GM12878 (cell line): Measurements from ENCODE around the gene ABHD17A. TPM values are rescaled to one million over a fixed set of nuclear protein-coding genes. Genes with fewer than 3 reads are reported as not detected.

ENCODE experiments used
- ATF7 ChIP-seq: fragments of 450-650 bp; IDR thresholded peaks from 2 replicates; pipeline ENCODE4 v1.6.1; 2016; ENCODE audit warnings: low read depth, mild to moderate bottlenecking
- BRCA1 ChIP-seq: IDR thresholded peaks from 2 replicates; pipeline ENCODE4 v1.6.1; 2011; ENCODE audit warnings: low read depth, low read length, improper control_type of control experiment
- CREM ChIP-seq: IDR thresholded peaks from 2 replicates; pipeline ENCODE4 v1.6.1; 2014; ENCODE audit warnings: antibody characterized with exemption, low read depth
- FOXK2 ChIP-seq: fragments of 450-650 bp; IDR thresholded peaks from 2 replicates; pipeline ENCODE4 v1.6.1; 2017; ENCODE audit warnings: mild to moderate bottlenecking, moderate library complexity
- GATAD2B ChIP-seq: fragments of 450-650 bp; conservative IDR thresholded peaks from 2 replicates; pipeline ENCODE4 v1.6.1; 2017; ENCODE audit warnings: low read depth, mild to moderate bottlenecking, moderate library complexity
- HCFC1 ChIP-seq: fragments of 150-350 bp; IDR thresholded peaks from 2 replicates; pipeline ENCODE4 v1.6.1; 2014; ENCODE audit warnings: low read length
- LARP7 ChIP-seq: fragments of 450-650 bp; IDR thresholded peaks from 2 replicates; pipeline ENCODE4 v1.6.1; 2017; ENCODE audit warnings: mild to moderate bottlenecking
- NBN ChIP-seq: fragments of 450-650 bp; IDR thresholded peaks from 2 replicates; pipeline ENCODE4 v1.6.1; 2016
- NFIC ChIP-seq: IDR thresholded peaks from 2 replicates; pipeline ENCODE4 v1.6.1; 2012; ENCODE audit warnings: low read depth, mild to moderate bottlenecking, inconsistent platforms, low read length, moderate library complexity
- PAX5 ChIP-seq: IDR thresholded peaks from 2 replicates; pipeline ENCODE4 v1.6.1; 2011; ENCODE audit warnings: low read depth, low read length, borderline replicate concordance
- PAX8 ChIP-seq: fragments of 450-650 bp; IDR thresholded peaks from 2 replicates; pipeline ENCODE4 v1.6.1; 2017; ENCODE audit warnings: mild to moderate bottlenecking, moderate library complexity
- PML ChIP-seq: IDR thresholded peaks from 2 replicates; pipeline ENCODE4 v1.6.1; 2012; ENCODE audit warnings: low read length, inconsistent platforms
- POLR2AphosphoS2 ChIP-seq: IDR thresholded peaks from 2 replicates; pipeline ENCODE4 v1.6.1; 2011; ENCODE audit warnings: low read depth, mild to moderate bottlenecking, low read length, improper control_type of control experiment, moderate library complexity
- RCOR1 ChIP-seq: conservative IDR thresholded peaks from 2 replicates; pipeline ENCODE4 v1.6.1; 2012; ENCODE audit warnings: low read depth, low read length, improper control_type of control experiment
- SIN3A ChIP-seq: IDR thresholded peaks from 2 replicates; pipeline ENCODE4 v1.6.1; 2012; ENCODE audit warnings: low read depth, low read length, improper control_type of control experiment
- SMARCA5 ChIP-seq: fragments of 450-650 bp; IDR thresholded peaks from 2 replicates; pipeline ENCODE4 v1.6.1; 2017; ENCODE audit warnings: mild to moderate bottlenecking
- SMC3 ChIP-seq: IDR thresholded peaks from 2 replicates; pipeline ENCODE4 v1.6.1; 2011; ENCODE audit warnings: low read length, improper control_type of control experiment, borderline replicate concordance
- SUZ12 ChIP-seq: fragments of 200-600 bp; sonication (generic); IDR thresholded peaks from one replicate; pipeline ENCODE4 v1.6.1; 2018; ENCODE audit warnings: antibody characterized with exemption, mild to moderate bottlenecking; ENCODE audit not compliant: unreplicated experiment
- polyA plus RNA-seq, 11 experiments: library from polyadenylated mRNA; depleted of rRNA in 4 of 11; unstranded in 6 of 11; stranded (reverse) in 5 of 11; fragments of >200 nt; fragmentation: Nextera tagmentation in 4 of 11; fragmentation: Illumina TruSeq in 1 of 11; extraction: Ambion mirVana in 4 of 11; extraction: Trizol in 1 of 11; gene quantifications; 1 replicate in 1 of 11; 2 replicates in 10 of 11; pipeline versions ENCODE4 v1.2.1 to v1.2.3, GENCODE V29; 2011 to 2016; ENCODE audit warnings: inconsistent platforms in 2 of 11, missing spikeins in 2 of 11, low read depth in 1 of 11
- total RNA-seq, 4 experiments: library from RNA; depleted of rRNA in 3 of 4; stranded (reverse); fragments of >200 nt in 3 of 4; fragmentation: Illumina TruSeq in 1 of 4; extraction: Trizol in 1 of 4; gene quantifications; 2 replicates each; pipeline versions ENCODE4 v1.2.1 to v1.2.3, GENCODE V29; 2013 to 2021
- TF ChIP-seq, protein P1 (sequence below): fragments of 450-650 bp; IDR thresholded peaks from 2 replicates; pipeline ENCODE4 v1.6.1; 2018; ENCODE audit warnings: borderline replicate concordance, mild to moderate bottlenecking; ENCODE audit not compliant: partially characterized antibody
- TF ChIP-seq, protein P2 (sequence below): IDR thresholded peaks from 2 replicates; pipeline ENCODE4 v1.6.1; 2012; ENCODE audit warnings: low read depth, low read length, improper control_type of control experiment
- TF ChIP-seq, protein P3 (sequence below): IDR thresholded peaks from 2 replicates; pipeline ENCODE4 v1.6.1; 2012; ENCODE audit warnings: low read depth, low read length, improper control_type of control experiment
- TF ChIP-seq, protein P4 (sequence below): fragments of 450-650 bp; formaldehyde crosslinking; IDR thresholded peaks from 2 replicates; pipeline ENCODE4 v1.4.0; 2020; ENCODE audit warnings: mild to moderate bottlenecking, moderate library complexity
- TF ChIP-seq, protein P5 (sequence below): fragments of 450-650 bp; IDR thresholded peaks from 2 replicates; pipeline ENCODE4 v1.6.1; 2016; ENCODE audit warnings: mild to moderate bottlenecking

ABHD17A gene
- total and polyA plus RNA-seq, 10 of the 15 experiments (the other 5 are each of a cell fraction or from before 2014, with no cell fraction given): 0.13 to 126 (median 28.8) TPM; not detected in 1

DNA sequence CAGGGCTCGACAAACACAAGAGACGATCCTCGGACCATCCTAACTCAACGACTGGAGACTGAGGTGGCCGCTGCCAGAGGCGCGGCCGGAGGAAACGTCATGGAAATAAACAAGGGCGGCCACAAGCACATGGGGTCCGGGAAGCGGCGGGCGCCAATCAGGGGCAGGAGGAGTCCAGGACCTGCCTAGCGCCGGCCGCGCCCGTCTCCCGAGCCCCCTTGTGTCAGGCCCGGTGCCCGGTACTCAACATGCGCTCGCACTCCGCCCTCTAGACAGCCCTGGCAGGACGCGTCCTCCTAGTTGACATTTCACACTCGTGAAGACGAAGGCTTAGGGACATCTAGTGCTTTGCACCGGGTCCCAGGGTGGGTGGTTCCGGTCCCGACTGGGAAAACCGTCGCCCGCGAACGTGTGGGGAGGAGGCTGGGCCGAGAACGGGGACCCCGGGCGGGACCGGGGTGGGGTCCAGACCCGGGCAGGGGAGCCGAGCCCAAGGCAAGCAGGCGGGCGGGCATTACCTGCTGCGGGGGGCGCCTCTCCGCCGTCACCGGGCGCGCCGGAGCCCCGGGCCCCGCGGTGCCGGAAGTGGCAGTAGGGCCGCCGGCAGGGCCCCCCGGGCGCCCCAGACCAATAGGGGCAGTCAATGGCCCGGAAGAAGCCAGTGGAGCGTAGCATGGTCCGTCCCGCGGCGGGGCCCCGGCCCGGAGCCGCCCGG is 37.5 kb downstream of the ABHD17A start (continued):
- TF ChIP-seq, protein P1, sequence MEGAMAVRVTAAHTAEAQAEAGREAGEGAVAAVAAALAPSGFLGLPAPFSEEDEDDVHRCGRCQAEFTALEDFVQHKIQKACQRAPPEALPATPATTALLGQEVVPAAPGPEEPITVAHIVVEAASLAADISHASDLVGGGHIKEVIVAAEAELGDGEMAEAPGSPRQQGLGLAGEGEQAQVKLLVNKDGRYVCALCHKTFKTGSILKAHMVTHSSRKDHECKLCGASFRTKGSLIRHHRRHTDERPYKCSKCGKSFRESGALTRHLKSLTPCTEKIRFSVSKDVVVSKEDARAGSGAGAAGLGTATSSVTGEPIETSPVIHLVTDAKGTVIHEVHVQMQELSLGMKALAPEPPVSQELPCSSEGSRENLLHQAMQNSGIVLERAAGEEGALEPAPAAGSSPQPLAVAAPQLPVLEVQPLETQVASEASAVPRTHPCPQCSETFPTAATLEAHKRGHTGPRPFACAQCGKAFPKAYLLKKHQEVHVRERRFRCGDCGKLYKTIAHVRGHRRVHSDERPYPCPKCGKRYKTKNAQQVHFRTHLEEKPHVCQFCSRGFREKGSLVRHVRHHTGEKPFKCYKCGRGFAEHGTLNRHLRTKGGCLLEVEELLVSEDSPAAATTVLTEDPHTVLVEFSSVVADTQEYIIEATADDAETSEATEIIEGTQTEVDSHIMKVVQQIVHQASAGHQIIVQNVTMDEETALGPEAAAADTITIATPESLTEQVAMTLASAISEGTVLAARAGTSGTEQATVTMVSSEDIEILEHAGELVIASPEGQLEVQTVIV: no peak
- TF ChIP-seq RCOR1 (no peak), NFIC (no peak), GATAD2B (peak; percentile 71; the same call in 1 of the 2 replicates), HCFC1 (no peak), POLR2AphosphoS2 (no peak), SMC3 (no peak), FOXK2 (peak; percentile 53; the same call in 1 of the 2 replicates), CREM (no peak), PML (no peak), PAX5 (no peak), SIN3A (0 out of 2 replicates have a peak, but pooled peaks have one; percentile 43), NBN (no peak), PAX8 (no peak), LARP7 (no peak), SUZ12 (no peak), BRCA1 (no peak), ATF7 (no peak), SMARCA5 (0 out of 2 replicates have a peak, but pooled peaks have one; percentile 37)
- TF ChIP-seq, protein P2, sequence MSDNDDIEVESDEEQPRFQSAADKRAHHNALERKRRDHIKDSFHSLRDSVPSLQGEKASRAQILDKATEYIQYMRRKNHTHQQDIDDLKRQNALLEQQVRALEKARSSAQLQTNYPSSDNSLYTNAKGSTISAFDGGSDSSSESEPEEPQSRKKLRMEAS: no peak
- TF ChIP-seq, protein P3, sequence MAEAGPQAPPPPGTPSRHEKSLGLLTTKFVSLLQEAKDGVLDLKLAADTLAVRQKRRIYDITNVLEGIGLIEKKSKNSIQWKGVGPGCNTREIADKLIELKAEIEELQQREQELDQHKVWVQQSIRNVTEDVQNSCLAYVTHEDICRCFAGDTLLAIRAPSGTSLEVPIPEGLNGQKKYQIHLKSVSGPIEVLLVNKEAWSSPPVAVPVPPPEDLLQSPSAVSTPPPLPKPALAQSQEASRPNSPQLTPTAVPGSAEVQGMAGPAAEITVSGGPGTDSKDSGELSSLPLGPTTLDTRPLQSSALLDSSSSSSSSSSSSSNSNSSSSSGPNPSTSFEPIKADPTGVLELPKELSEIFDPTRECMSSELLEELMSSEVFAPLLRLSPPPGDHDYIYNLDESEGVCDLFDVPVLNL: no peak
- TF ChIP-seq, protein P4, sequence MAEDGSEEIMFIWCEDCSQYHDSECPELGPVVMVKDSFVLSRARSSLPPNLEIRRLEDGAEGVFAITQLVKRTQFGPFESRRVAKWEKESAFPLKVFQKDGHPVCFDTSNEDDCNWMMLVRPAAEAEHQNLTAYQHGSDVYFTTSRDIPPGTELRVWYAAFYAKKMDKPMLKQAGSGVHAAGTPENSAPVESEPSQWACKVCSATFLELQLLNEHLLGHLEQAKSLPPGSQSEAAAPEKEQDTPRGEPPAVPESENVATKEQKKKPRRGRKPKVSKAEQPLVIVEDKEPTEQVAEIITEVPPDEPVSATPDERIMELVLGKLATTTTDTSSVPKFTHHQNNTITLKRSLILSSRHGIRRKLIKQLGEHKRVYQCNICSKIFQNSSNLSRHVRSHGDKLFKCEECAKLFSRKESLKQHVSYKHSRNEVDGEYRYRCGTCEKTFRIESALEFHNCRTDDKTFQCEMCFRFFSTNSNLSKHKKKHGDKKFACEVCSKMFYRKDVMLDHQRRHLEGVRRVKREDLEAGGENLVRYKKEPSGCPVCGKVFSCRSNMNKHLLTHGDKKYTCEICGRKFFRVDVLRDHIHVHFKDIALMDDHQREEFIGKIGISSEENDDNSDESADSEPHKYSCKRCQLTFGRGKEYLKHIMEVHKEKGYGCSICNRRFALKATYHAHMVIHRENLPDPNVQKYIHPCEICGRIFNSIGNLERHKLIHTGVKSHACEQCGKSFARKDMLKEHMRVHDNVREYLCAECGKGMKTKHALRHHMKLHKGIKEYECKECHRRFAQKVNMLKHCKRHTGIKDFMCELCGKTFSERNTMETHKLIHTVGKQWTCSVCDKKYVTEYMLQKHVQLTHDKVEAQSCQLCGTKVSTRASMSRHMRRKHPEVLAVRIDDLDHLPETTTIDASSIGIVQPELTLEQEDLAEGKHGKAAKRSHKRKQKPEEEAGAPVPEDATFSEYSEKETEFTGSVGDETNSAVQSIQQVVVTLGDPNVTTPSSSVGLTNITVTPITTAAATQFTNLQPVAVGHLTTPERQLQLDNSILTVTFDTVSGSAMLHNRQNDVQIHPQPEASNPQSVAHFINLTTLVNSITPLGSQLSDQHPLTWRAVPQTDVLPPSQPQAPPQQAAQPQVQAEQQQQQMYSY: no peak
- TF ChIP-seq, protein P5, sequence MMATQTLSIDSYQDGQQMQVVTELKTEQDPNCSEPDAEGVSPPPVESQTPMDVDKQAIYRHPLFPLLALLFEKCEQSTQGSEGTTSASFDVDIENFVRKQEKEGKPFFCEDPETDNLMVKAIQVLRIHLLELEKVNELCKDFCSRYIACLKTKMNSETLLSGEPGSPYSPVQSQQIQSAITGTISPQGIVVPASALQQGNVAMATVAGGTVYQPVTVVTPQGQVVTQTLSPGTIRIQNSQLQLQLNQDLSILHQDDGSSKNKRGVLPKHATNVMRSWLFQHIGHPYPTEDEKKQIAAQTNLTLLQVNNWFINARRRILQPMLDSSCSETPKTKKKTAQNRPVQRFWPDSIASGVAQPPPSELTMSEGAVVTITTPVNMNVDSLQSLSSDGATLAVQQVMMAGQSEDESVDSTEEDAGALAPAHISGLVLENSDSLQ: peak; percentile 15; the same call in 1 of the 2 replicates
